Measurements from ENCODE around the gene TMOD1. TPM values are rescaled to one million over a fixed set of nuclear protein-coding genes. Genes with fewer than 3 reads are reported as not detected.

Gene TMOD1
- total RNA-seq, 1 donor from 2014 or later, result 1.3 TPM

- no peak overlapping the region for H3K4me3 Mint-ChIP-seq (ENCODE audit: unreplicated experiment)
Observed at GRCh38 chr9:97504381-97505216, 3.1 kb downstream of the TMOD1 start.

GRCh38 chr9:97505845-97506244 lies 4.4 kb downstream of the TMOD1 start:
- TF ChIP-seq CTCF (IDR thresholded peaks at IDR 0.05), result no peak
- H3K27me3 Mint-ChIP-seq (ENCODE audit: low read depth), result peaks cover 39% of the 10 kb centered on the region
- no peaks in the 10 kb centered on the region for H3K9me3 Mint-ChIP-seq (ENCODE audit: low read depth)
- peaks cover 3% of the 10 kb centered on the region for H3K36me3 Mint-ChIP-seq (ENCODE audit: low read depth)
- no peak overlapping the region for H3K27ac Mint-ChIP-seq (ENCODE audit: unreplicated experiment)
- no peak overlapping the region for H3K4me3 Mint-ChIP-seq (ENCODE audit: unreplicated experiment)
- peaks cover 18% of the 10 kb centered on the region for H3K4me1 Mint-ChIP-seq (ENCODE audit: low read depth)
- no peak for DNase-seq (ENCODE audit: low spot score)

More at GRCh38 chr9:97504381-97505216, 3.1 kb downstream of the TMOD1 start:
- H3K36me3 Mint-ChIP-seq (ENCODE audit: low read depth), result peaks cover 3% of the 10 kb centered on the region
- no peak for TF ChIP-seq CTCF (IDR thresholded peaks at IDR 0.05)
- H3K4me1 Mint-ChIP-seq (ENCODE audit: low read depth), result peaks cover 17% of the 10 kb centered on the region
- no peak overlapping the region for H3K27ac Mint-ChIP-seq (ENCODE audit: unreplicated experiment)
- H3K27me3 Mint-ChIP-seq (ENCODE audit: low read depth), result peaks cover 49% of the 10 kb centered on the region
- no peaks in the 10 kb centered on the region for H3K9me3 Mint-ChIP-seq (ENCODE audit: low read depth)
- DNase-seq (ENCODE audit: low spot score), result no peak

- TF ChIP-seq CTCF (IDR thresholded peaks at IDR 0.05), result no peak
- H3K9me3 Mint-ChIP-seq (ENCODE audit: low read depth), result no peaks in the 10 kb centered on the region
- H3K27ac Mint-ChIP-seq (ENCODE audit: unreplicated experiment), result no peak overlapping the region
- DNase-seq (ENCODE audit: low spot score), result no peak
- peaks cover 35% of the 10 kb centered on the region for H3K27me3 Mint-ChIP-seq (ENCODE audit: low read depth)
- peaks cover 14% of the 10 kb centered on the region for H3K4me1 Mint-ChIP-seq (ENCODE audit: low read depth)
- peaks cover 3% of the 10 kb centered on the region for H3K36me3 Mint-ChIP-seq (ENCODE audit: low read depth)
- no peak overlapping the region for H3K4me3 Mint-ChIP-seq (ENCODE audit: unreplicated experiment)
Observed at GRCh38 chr9:97506306-97506705, 4.8 kb downstream of the TMOD1 start.

- Mint-ChIP-seq H3K4me3 (ENCODE audit: unreplicated experiment) (no peak overlapping the region), H3K4me1 (ENCODE audit: low read depth) (peaks cover 14% of the 10 kb centered on the region), H3K9me3 (ENCODE audit: low read depth) (peaks cover under 1% of the 10 kb centered on the region), H3K36me3 (ENCODE audit: low read depth) (peaks cover 3% of the 10 kb centered on the region), H3K27ac (ENCODE audit: unreplicated experiment) (no peak overlapping the region), H3K27me3 (ENCODE audit: low read depth) (peaks cover 36% of the 10 kb centered on the region)
- TF ChIP-seq CTCF (IDR thresholded peaks at IDR 0.05), result no peak
- no peak for DNase-seq (ENCODE audit: low spot score)
Observed at GRCh38 chr9:97506787-97507186, 5.3 kb downstream of the TMOD1 start.

- Mint-ChIP-seq H3K36me3 (ENCODE audit: low read depth) (peaks cover 5% of the 10 kb centered on the region), H3K9me3 (ENCODE audit: low read depth) (peaks cover 2% of the 10 kb centered on the region), H3K27ac (ENCODE audit: unreplicated experiment) (no peak overlapping the region), H3K27me3 (ENCODE audit: low read depth) (peaks cover 33% of the 10 kb centered on the region), H3K4me1 (ENCODE audit: low read depth) (peaks cover 10% of the 10 kb centered on the region), H3K4me3 (ENCODE audit: unreplicated experiment) (no peak overlapping the region)
- TF ChIP-seq CTCF (IDR thresholded peaks at IDR 0.05), result no peak
- DNase-seq (ENCODE audit: low spot score), result no peak
Observed at GRCh38 chr9:97507428-97507984, 6.0 kb downstream of the TMOD1 start.
